ENCODE results near the gene ENDOV.

- TF ChIP-seq POLR2AphosphoS5 (IDR thresholded peaks at IDR 0.05; ENCODE audit: insufficient read depth, low read depth, low read length), result no peak
- TF ChIP-seq CTCF (IDR thresholded peaks at IDR 0.05; ENCODE audit: extremely low read depth in 1 of 2, insufficient read depth in 1 of 2, low read depth in 1 of 2, low read length in 2 of 2), result no peak
- no peak for TF ChIP-seq POLR2A (IDR thresholded peaks at IDR 0.05; ENCODE audit: low read depth, low read length)
- no peak for TF ChIP-seq EZH2 (IDR thresholded peaks at IDR 0.05; ENCODE audit: borderline replicate concordance, low read depth, low read length, severe bottlenecking)
- no peak for TF ChIP-seq MYC (IDR thresholded peaks at IDR 0.05; ENCODE audit: low read depth, low read length)
- TF ChIP-seq, protein P1, sequence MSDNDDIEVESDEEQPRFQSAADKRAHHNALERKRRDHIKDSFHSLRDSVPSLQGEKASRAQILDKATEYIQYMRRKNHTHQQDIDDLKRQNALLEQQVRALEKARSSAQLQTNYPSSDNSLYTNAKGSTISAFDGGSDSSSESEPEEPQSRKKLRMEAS (IDR thresholded peaks at IDR 0.05; ENCODE audit: insufficient read depth, insufficient read length), result no peak
- TF ChIP-seq JUN (IDR thresholded peaks at IDR 0.05; ENCODE audit: borderline replicate concordance, insufficient read depth, insufficient read length, low read depth), result no peak
- TF ChIP-seq FOS (IDR thresholded peaks at IDR 0.05; ENCODE audit: borderline replicate concordance, insufficient read depth, low read length), result no peak
- no peak for TF ChIP-seq GATA2 (IDR thresholded peaks at IDR 0.05; ENCODE audit: insufficient read depth, insufficient read length, low read depth, low read length)
These were observed 23.8 kb downstream of the ENDOV start for GRCh38 chr17:80438806-80439205.

Data from endothelial cell of umbilical vein (primary cell).